NCI-H1092 (cell line): ENCODE results near the gene C7orf57.
A peak's percentile ranks its signal among the peaks of the same experiment; 100 is the strongest.
"Not testable (repeated sequence)": the region's sequence is repeated elsewhere in the genome, so short reads cannot be mapped to it uniquely, and the experiment has no call there.

Experiments used
- DNase-seq: peaks from one replicate; lab custom pipeline; 2025; lab: John Stamatoyannopoulos, UW

Gene C7orf57

DNA sequence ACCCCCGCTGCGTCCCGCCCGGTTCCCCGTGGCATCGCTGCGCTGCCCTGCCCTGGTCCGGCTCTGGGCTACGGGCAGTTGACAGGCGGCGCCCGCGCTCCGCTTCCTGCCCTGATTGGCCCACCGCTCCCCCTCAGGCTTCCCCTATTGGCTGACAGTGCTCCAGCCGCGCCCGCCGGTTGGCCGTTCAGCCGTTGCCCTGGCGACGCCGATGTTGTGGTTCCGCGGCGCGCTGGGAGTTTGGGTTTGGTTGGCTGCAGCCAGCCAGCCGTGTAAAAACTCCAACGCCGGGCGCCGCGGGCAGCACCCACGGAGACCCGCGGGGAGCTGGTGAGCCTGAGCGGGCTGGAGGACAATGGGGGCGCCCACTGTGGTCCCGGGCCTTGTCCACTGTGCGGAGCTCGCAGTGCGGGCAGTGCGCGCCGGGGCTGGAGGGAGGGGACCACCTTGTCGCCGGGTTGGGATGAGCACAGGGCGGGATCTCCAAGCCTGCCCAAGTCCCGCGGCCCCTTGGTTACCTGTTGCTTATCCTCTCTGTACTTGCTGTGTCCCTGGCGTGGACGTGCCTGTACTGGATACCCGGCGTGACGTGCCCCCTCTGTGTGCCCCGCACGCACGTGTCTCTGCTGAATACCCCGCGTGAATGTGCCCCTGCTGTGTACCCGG is at the start of gene C7orf57:
Gene C7orf57 (plus strand): TSS at position 243 of the 666 bp plus-strand sequence. CDS start 766 bp downstream, outside the sequence.
- DNase-seq, result peak; percentile 83

- DNase-seq, result no peak
Observed at GRCh38 chr7:47988496-47989386, 46.6 kb upstream of the C7orf57 start.

- not testable (repeated sequence) for DNase-seq
Observed at GRCh38 chr7:47989607-47990400, 45.5 kb upstream of the C7orf57 start.

DNA sequence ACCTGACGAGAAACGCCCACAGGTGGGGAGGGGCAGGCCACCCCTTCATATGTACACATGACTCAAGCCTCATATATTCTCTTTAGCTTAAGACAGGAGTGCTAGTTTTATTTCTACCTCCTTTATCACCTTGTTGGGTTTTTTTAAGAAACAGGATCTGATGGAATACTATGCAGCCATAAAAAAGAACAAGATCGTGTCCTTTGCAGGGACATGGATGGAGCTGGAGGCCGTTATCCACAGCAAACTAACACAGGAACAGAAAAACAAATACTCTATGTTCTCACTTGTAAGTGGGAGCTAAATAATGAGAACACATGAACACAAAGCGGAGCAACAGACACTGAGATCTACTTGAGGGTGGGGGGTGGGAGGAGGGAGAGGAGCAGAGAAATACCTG is 44.8 kb upstream of the C7orf57 start:
- no peak for DNase-seq

- DNase-seq, result no peak
Observed at GRCh38 chr7:47991270-47991669, 44.1 kb upstream of the C7orf57 start.

GRCh38 chr7:47991741-47992311 is 43.5 kb upstream of the C7orf57 start:
- peak; percentile 64 for DNase-seq

DNA sequence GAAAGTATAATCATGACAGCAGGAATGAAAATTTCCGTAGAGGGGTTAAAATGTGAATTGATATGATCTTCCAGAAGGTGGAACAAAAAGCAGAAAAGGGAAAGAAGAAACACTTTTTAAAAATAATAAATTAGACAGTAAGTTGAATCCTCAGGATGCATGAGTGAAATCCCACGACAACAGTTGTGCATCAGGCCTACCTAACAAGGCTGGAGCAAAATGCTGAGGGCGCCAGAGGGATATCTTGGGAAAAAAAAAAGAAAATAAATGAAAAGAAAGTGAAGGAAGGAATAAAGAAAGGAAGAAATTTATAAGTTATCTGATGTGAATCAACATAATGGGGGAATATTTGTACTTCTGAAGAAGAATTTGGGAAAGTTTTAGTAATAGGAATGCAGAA is 42.9 kb upstream of the C7orf57 start:
- DNase-seq, result no peak

DNA sequence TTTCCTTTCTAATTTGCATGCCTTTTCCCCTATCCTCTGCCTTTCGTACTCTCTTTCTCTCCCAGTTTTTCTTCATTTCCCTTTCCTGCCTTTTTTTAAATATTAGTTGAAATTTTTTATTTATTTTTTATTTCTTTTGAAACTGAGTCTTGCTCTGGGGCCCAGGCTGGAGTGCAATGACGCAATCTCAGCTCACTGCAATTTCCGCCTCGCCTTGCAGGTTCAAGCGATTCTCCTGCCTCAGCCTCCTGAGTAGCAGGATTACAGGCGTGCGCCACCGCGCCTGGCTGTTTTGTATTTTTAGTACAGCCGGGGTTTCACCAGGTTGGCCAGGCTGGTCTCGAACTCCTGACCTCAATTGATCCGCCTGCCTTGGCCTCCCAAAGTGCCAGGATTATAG is 35.9 kb upstream of the C7orf57 start:
- DNase-seq, result no peak

DNA sequence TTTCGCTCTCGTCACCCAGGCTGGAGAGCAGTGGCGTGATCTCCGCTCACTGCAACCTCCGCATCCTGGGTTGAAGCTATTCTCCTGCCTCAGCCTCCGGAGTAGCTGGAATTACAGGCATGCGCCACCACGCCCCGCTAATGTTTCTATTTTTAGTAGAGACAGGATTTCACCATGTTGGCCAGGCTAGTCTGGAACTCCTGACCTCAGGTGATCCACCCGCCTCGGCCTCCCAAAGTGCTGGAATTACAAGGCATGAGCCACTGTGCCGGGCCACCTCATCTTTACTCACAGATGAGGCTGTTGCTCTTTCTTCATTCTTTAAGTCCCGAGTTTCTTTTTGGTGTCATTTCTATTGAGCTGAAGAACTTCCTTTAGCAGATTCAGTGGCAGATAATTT is 35.2 kb upstream of the C7orf57 start:
- DNase-seq, result not testable (repeated sequence)

- peak; percentile 33 for DNase-seq
Observed at GRCh38 chr7:48004032-48004431, 31.3 kb upstream of the C7orf57 start.

- no peak for DNase-seq
Observed at GRCh38 chr7:48004638-48005037, 30.7 kb upstream of the C7orf57 start.

DNA sequence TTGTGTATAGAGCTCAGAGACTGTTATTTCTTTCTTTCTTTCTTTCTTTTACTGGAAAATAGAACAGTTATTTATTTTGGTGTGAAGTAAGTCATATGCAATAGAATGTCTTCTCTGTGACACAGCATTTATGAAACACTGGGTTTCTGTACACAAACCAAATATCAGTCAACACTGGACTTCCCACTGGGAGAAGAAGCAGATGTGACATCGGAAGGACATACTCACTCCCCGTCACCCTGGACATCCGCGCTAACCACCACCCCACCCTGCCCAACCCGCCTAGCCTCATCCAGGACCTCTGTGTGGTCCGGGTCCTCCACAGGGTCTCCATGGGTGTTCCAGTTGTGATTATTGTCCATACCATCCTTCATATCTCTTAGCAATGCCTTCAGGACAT is 28.5 kb upstream of the C7orf57 start:
- no peak for DNase-seq

DNA sequence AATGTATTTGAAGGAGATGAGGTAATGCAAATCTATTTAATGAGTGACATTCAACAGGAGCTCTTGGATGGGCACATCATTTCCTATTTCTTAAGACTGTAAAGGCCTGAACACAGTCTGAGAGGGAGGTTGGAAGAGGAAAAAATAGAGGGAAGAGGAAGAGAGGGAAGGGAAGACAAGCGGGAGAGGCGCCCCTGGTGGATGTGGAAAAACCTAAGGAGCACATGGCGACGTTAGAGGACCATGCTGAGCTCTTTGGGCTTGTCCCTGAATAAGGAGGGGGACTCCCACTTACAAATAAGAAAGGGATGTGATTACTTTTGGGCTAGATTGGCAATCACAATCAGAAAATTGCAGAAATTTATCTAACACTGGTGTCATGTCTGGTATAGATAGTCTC is 26.1 kb upstream of the C7orf57 start:
- DNase-seq, result no peak

- DNase-seq, result no peak
Observed at GRCh38 chr7:48009954-48010353, 25.4 kb upstream of the C7orf57 start.

- no peak for DNase-seq
Observed at GRCh38 chr7:48011323-48011722, 24.0 kb upstream of the C7orf57 start.

- DNase-seq, result no peak
Observed at GRCh38 chr7:48011951-48012350, 23.4 kb upstream of the C7orf57 start.

DNA sequence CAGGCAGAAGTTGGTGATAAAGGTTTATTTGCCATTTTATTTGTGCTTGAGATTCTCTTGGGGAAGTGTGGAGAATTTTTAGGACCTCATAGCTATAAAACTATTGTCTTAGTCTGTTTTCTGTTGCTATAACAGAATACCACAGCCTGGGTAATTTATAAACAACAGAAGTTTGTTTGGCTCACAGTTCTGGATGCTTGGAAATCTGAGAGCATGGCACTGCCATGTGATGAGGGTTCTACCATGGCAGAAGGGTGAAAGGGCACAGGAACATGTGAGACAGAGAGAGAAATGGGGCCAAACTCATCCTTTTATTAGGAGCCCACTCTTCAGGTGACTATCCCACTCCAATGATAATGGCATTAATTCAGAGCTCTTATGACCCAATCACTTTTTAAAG is 18.7 kb upstream of the C7orf57 start:
- no peak for DNase-seq

DNA sequence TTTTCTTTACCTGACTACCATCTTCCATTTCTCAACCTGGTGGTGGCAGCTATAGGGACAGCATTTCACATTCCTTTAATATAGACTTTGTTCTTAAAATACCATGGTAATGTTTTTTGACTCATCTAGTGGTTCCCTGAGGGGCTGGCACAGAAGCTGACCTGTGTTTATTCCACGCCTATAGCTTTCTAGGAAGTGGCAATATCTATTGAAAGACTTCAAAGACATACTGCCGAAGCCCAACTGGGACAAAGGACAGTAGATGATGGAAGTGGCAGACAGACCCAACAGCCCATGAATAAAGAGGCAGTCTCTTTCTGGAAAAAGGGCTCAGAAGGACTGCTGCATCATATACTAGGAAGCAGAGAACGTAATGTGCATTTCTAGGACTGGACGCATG is 17.7 kb upstream of the C7orf57 start:
- no peak for DNase-seq

- no peak for DNase-seq
Observed at GRCh38 chr7:48025624-48026023, 9.7 kb upstream of the C7orf57 start.

DNA sequence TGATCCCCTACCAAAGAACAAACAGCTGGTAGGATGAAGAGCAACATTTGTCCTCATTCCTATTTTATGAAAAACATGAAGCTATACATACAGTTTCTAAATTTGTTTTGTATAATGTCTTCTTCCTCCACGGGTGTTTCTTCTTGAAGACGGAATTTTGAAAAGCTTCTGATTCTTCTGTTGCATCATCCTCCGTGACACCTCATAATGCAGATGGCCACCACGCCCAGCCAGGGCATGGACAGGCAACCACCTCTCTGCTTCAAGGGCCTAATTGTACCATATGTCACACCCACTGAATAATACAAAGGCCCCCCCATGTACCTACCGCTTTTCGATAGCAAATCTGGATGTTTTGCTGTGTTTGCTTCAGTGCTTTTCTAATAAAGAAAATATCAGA is 6.4 kb upstream of the C7orf57 start, which contains the start of gene SUN3:
Gene SUN3 (minus strand): TSS at position 170 of the 400 bp plus-strand sequence. CDS start 169 bp downstream, at position 1.
- no peak for DNase-seq

DNA sequence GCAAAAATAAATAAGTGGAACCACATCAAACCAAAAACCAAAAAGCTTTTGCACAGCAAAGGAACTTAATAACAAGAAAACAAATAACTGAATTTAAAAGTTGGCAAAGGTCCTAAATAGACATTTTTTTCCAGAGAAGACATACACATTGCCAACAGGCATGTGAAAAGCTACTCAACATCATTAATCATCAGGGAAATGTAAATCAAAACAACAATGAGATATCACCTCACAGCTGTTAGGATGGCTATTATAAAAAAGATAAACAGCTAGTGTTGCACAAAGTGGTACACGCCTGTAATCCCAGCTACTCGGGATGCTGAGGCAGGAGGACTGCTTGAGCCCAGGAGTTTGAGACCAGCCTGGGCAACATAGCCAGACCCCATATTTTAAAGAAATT is 4.2 kb upstream of the C7orf57 start:
- DNase-seq, result no peak

DNA sequence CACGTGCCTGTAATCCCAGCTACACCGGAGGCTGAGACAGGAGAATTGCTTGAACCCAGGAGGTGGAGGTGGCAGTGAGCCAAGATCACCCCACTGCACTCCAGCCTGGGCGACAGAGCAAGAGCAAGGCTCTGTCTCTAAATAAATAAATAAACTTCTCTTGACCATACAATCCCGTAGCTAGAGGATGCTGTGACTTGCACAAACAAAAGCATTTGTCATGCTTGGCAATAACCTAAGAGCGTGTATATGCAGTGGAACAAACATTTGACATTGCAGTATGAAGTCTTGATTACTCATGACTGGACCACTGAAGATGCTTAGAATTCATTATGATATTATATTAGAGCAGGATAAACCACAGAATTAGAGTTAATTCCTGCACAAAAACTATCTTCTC is 1.4 kb upstream of the C7orf57 start:
- no peak for DNase-seq
